ENCODE measurements around the gene GPLD1. TPM values are rescaled to one million over a fixed set of nuclear protein-coding genes. Genes with fewer than 3 reads are reported as not detected.

GPLD1 gene
- total and polyA plus RNA-seq, 2 experiments from 2014 or later, result 3.8 to 11.1 TPM

GRCh38 chr6:24448828-24449525 lies 40.4 kb downstream of the GPLD1 start:
- H2AFZ ChIP-seq, result no peak overlapping the region
- H3K36me3 ChIP-seq (ENCODE audit: insufficient read depth), result no peaks in the 10 kb centered on the region
- H3K9me2 ChIP-seq (ENCODE audit: insufficient read depth), result no peaks in the 10 kb centered on the region
- ATAC-seq (no peak), DNase-seq (ENCODE audit: low spot score) (no peak)
- Mint-ChIP-seq H3K27ac (0 out of 2 replicates have a peak overlapping the region, but pooled peaks have one; percentile 31), H3K9me3 (no peaks in the 10 kb centered on the region), H3K4me1 (peaks cover 6% of the 10 kb centered on the region; the same call in 2 of the 3 replicates), H3K4me3 (no peak overlapping the region), H3K36me3 (ENCODE audit: low read depth) (no peaks in the 10 kb centered on the region), H3K27me3 (ENCODE audit: insufficient read depth, low read depth, poor library complexity) (peaks cover 5% of the 10 kb centered on the region)
- H3K27ac ChIP-seq (ENCODE audit: low read depth), result no peak overlapping the region
- H4K20me1 ChIP-seq (replicated peaks; ENCODE audit: insufficient read depth), result no peaks in the 10 kb centered on the region; the same call in 1 of the 2 replicates
- H3K4me1 ChIP-seq (ENCODE audit: insufficient read depth), result no peaks in the 10 kb centered on the region; the same call in 1 of the 2 replicates
- no peaks in the 10 kb centered on the region for H3F3A ChIP-seq (replicated peaks; ENCODE audit: low read depth)
- TF ChIP-seq CREB1 (CRISPR knock-in tag; IDR thresholded peaks at IDR 0.05; ENCODE audit: low read depth) (no peak), STAT1 (IDR thresholded peaks at IDR 0.05; ENCODE audit: unreplicated experiment) (no peak), EZH2 (IDR thresholded peaks at IDR 0.05; ENCODE audit: low read depth, unreplicated experiment) (no peak), ZNF331 (CRISPR knock-in tag; IDR thresholded peaks at IDR 0.05; ENCODE audit: low read depth) (no peak), ETS1 (IDR thresholded peaks at IDR 0.05) (no peak), REST (IDR thresholded peaks at IDR 0.05; ENCODE audit: unreplicated experiment) (no peak)
- H3K79me2 ChIP-seq (replicated peaks; ENCODE audit: insufficient read depth), result no peaks in the 10 kb centered on the region
- H3K27me3 ChIP-seq (ENCODE audit: insufficient read depth), result no peaks in the 10 kb centered on the region
- no peak overlapping the region for H3K4me2 ChIP-seq
- H3K4me3 ChIP-seq, result no peak overlapping the region

GRCh38 chr6:24448396-24448795 lies 41.0 kb downstream of the GPLD1 start:
- no peak overlapping the region for H3K27ac ChIP-seq (ENCODE audit: low read depth)
- no peaks in the 10 kb centered on the region for H3K36me3 Mint-ChIP-seq (ENCODE audit: low read depth)
- H3K4me3 ChIP-seq, result no peak overlapping the region
- H3F3A ChIP-seq (replicated peaks; ENCODE audit: low read depth), result no peaks in the 10 kb centered on the region
- no peaks in the 10 kb centered on the region; the same call in 1 of the 2 replicates for H4K20me1 ChIP-seq (replicated peaks; ENCODE audit: insufficient read depth)
- no peak overlapping the region for H3K27ac Mint-ChIP-seq
- no peaks in the 10 kb centered on the region for H3K9me3 Mint-ChIP-seq
- no peak overlapping the region for H3K4me3 Mint-ChIP-seq
- peaks cover 6% of the 10 kb centered on the region; the same call in 2 of the 3 replicates for H3K4me1 Mint-ChIP-seq
- TF ChIP-seq EZH2phosphoT487 (IDR thresholded peaks at IDR 0.05; ENCODE audit: unreplicated experiment), result no peak
- TF ChIP-seq ETS1 (IDR thresholded peaks at IDR 0.05), result no peak
- TF ChIP-seq ZNF114 (CRISPR knock-in tag; IDR thresholded peaks at IDR 0.05), result no peak
- no peak for TF ChIP-seq ZNF331 (CRISPR knock-in tag; IDR thresholded peaks at IDR 0.05; ENCODE audit: low read depth)
- no peak for TF ChIP-seq JUNB (IDR thresholded peaks at IDR 0.05; ENCODE audit: unreplicated experiment)
- no peaks in the 10 kb centered on the region for H3K27me3 ChIP-seq (ENCODE audit: insufficient read depth)
- peaks cover 5% of the 10 kb centered on the region for H3K27me3 Mint-ChIP-seq (ENCODE audit: insufficient read depth, low read depth, poor library complexity)
- no peaks in the 10 kb centered on the region for H3K36me3 ChIP-seq (ENCODE audit: insufficient read depth)
- no peak for ATAC-seq
- no peak for DNase-seq (ENCODE audit: low spot score)
- H3K4me2 ChIP-seq, result no peak overlapping the region
- H3K9me2 ChIP-seq (ENCODE audit: insufficient read depth), result no peaks in the 10 kb centered on the region
- H2AFZ ChIP-seq, result no peak overlapping the region
- no peaks in the 10 kb centered on the region for H3K79me2 ChIP-seq (replicated peaks; ENCODE audit: insufficient read depth)
- no peaks in the 10 kb centered on the region; the same call in 1 of the 2 replicates for H3K4me1 ChIP-seq (ENCODE audit: insufficient read depth)

Data from GM23338 (cell line).